ENCODE measurements around the gene IGFBPL1. TPM values are rescaled to one million over a fixed set of nuclear protein-coding genes. Genes with fewer than 3 reads are reported as not detected.

Gene IGFBPL1
- total RNA-seq, 2 experiments from 2014 or later: not detected

DNA sequence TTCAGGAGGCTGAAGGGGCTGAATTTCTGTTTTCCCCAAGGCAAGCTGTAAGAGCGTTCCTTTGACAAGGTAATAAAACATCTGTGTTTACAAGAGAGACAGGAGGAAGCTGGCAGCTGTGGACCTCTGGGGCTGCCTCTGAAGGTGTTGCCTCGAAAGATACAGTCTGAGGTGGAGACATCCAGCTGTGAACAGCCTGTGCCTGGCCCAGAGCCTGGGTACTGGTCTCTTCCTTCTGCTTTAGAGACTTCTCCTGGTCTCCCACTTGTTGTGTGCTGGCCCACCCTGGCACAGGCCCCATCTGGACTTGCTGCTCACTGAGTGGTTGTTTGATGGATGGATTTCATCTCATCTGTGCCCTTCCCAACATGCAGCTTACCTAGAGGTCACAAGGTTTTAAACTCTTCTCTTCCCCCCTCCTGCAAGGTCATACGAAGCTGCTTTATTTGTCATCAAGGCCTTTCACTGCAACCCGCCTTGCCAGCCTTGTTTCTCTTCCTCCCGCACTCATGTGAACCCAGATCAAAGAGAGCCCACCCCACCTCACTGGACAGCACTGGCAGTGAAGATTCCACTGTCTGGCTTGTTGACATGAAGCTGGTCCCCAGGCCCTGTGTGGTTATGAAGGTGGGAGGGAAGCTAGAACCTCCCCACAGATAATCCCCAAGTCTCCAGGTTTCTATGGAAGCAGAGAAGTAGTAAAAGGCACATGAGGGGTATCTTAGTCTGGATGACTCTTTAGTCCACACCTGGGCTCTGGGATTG, 66.7 kb downstream of the IGFBPL1 start:
- no peak for DNase-seq (ENCODE audit: low spot score)
- no peak overlapping the region for H3K4me3 ChIP-seq (ENCODE audit: low read depth, low read length, poor library complexity, severe bottlenecking)
- H3K9me2 ChIP-seq (ENCODE audit: insufficient read depth, low read length): no peaks in the 10 kb centered on the region
- H3K9me3 ChIP-seq (ENCODE audit: low read length): no peaks in the 10 kb centered on the region
- intact Hi-C loops (cut with micrococcal nuclease; ENCODE audit: unreplicated experiment): no loop called here
- no TSS peak for BruUV-seq (replicated peaks)
- no peaks in the 10 kb centered on the region for H3K79me2 ChIP-seq (ENCODE audit: insufficient read depth, low read depth, low read length)
- CTCF ChIA-PET (ENCODE audit: unreplicated experiment): no interaction called here
- H3K4me2 ChIP-seq (ENCODE audit: low read length): no peak overlapping the region
- no peak overlapping the region for H3K27ac ChIP-seq (ENCODE audit: low read depth, low read length, poor library complexity, severe bottlenecking)
- TF ChIP-seq EZH2phosphoT487 (IDR thresholded peaks at IDR 0.05; ENCODE audit: borderline replicate concordance, low read depth, low read length): no peak
- TF ChIP-seq CTCF (conservative IDR thresholded peaks at IDR 0.05; ENCODE audit: low read length): no peak
- no peak overlapping the region for H2AFZ ChIP-seq (ENCODE audit: low read length)
- POLR2A ChIA-PET: interaction anchor here (0.5 to 0.6 kb wide), 2 partner anchors 32 to 445 kb away, joined by 3 to 4 read pairs; no protein-coding TSS in a partner anchor
- no peaks in the 10 kb centered on the region for H4K20me1 ChIP-seq (ENCODE audit: insufficient read depth, low read length)
- no peaks in the 10 kb centered on the region for H3K36me3 ChIP-seq (ENCODE audit: insufficient read depth, low read length)
- no peaks in the 10 kb centered on the region for H3K4me1 ChIP-seq (ENCODE audit: insufficient read depth, low read length, poor library complexity, severe bottlenecking)

DNA sequence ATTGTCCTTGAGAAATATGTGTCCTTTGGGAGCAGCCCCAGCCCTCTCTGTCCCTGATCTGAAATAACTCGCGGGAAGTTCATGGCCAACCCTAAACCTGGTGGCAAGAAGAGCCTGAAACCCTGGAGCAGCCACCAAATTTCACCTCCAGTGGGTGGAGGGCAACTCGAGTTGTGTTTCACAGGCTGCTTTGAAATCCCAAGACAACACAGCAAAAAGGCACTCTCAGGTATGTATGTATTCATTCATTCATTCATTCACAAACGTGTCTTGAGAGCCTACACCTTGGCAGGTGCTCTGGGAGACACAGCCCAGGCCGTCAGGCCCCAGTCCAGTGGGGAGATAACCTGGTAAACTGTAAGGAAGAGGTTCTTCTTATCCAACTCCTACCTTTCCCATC, 67.4 kb downstream of the IGFBPL1 start:
- H3K27ac ChIP-seq (ENCODE audit: low read depth, low read length, poor library complexity, severe bottlenecking): no peak overlapping the region
- no peaks in the 10 kb centered on the region for H4K20me1 ChIP-seq (ENCODE audit: insufficient read depth, low read length)
- ChIA-PET CTCF (ENCODE audit: unreplicated experiment) (no interaction called here), POLR2A (interaction anchor here (0.8 kb wide), 1 partner anchor 225 kb away, joined by 3 read pairs; no protein-coding TSS in a partner anchor)
- TF ChIP-seq CTCF (conservative IDR thresholded peaks at IDR 0.05; ENCODE audit: low read length) (no peak), EZH2phosphoT487 (IDR thresholded peaks at IDR 0.05; ENCODE audit: borderline replicate concordance, low read depth, low read length) (no peak)
- no TSS peak for BruUV-seq (replicated peaks)
- no peaks in the 10 kb centered on the region for H3K4me1 ChIP-seq (ENCODE audit: insufficient read depth, low read length, poor library complexity, severe bottlenecking)
- no peak overlapping the region for H2AFZ ChIP-seq (ENCODE audit: low read length)
- no peaks in the 10 kb centered on the region for H3K9me2 ChIP-seq (ENCODE audit: insufficient read depth, low read length)
- no peak overlapping the region for H3K4me3 ChIP-seq (ENCODE audit: low read depth, low read length, poor library complexity, severe bottlenecking)
- no peak for DNase-seq (ENCODE audit: low spot score)
- intact Hi-C loops (cut with micrococcal nuclease; ENCODE audit: unreplicated experiment): no loop called here
- no peaks in the 10 kb centered on the region for H3K9me3 ChIP-seq (ENCODE audit: low read length)
- no peak overlapping the region for H3K4me2 ChIP-seq (ENCODE audit: low read length)
- H3K79me2 ChIP-seq (ENCODE audit: insufficient read depth, low read depth, low read length): no peaks in the 10 kb centered on the region
- H3K36me3 ChIP-seq (ENCODE audit: insufficient read depth, low read length): no peaks in the 10 kb centered on the region

Other genes with a start within 250 kb of the IGFBPL1 start
- 0.32 and 1.3 TPM in 2 replicates for gene ALDH1B1, start 31.8 kb downstream of the IGFBPL1 start, total RNA-seq (2014; rRNA removed; shearing (Covaris generic))
- gene ALDH1B1, start 31.8 kb downstream of the IGFBPL1 start, total RNA-seq (2022): 5.8 and 8.6 TPM in 2 replicates
- not detected in 2 replicates for gene ANKRD18A, start 196.1 kb upstream of the IGFBPL1 start, total RNA-seq (2014; rRNA removed; shearing (Covaris generic))
- not detected in 2 replicates for gene ANKRD18A, start 196.1 kb upstream of the IGFBPL1 start, total RNA-seq (2022)